ENCODE data around the gene ARRDC1.

DNA sequence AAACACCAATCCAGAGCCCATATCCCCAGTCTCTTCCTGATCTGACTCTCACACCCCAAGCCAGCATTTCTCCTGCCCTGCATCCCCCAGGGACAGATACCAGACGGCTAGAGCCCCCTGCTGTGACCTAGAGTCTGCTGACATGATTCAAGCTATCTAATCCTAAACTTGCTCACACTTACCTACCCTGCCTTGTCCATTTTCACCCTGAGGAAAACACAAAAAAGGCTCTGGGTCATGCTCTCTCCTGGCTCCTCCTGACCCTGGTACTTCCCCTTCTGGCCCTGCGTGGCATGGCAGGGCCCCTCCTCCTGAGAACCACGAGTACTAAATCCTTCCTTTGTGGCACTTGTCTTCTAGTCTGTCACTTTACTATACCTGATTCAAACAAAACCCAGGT is 2.8 kb upstream of the ARRDC1 start:
- TF ChIP-seq, protein P1, sequence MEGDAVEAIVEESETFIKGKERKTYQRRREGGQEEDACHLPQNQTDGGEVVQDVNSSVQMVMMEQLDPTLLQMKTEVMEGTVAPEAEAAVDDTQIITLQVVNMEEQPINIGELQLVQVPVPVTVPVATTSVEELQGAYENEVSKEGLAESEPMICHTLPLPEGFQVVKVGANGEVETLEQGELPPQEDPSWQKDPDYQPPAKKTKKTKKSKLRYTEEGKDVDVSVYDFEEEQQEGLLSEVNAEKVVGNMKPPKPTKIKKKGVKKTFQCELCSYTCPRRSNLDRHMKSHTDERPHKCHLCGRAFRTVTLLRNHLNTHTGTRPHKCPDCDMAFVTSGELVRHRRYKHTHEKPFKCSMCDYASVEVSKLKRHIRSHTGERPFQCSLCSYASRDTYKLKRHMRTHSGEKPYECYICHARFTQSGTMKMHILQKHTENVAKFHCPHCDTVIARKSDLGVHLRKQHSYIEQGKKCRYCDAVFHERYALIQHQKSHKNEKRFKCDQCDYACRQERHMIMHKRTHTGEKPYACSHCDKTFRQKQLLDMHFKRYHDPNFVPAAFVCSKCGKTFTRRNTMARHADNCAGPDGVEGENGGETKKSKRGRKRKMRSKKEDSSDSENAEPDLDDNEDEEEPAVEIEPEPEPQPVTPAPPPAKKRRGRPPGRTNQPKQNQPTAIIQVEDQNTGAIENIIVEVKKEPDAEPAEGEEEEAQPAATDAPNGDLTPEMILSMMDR (IDR thresholded peaks at IDR 0.05): no peak
- no peak for TF ChIP-seq POLR2A (IDR thresholded peaks at IDR 0.05)
